ENCODE measurements around the gene CHMP2B.

- no peak for TF ChIP-seq KDM1A (IDR thresholded peaks at IDR 0.05)
- TF ChIP-seq, protein P1, sequence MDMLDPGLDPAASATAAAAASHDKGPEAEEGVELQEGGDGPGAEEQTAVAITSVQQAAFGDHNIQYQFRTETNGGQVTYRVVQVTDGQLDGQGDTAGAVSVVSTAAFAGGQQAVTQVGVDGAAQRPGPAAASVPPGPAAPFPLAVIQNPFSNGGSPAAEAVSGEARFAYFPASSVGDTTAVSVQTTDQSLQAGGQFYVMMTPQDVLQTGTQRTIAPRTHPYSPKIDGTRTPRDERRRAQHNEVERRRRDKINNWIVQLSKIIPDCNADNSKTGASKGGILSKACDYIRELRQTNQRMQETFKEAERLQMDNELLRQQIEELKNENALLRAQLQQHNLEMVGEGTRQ (CRISPR knock-in tag; IDR thresholded peaks at IDR 0.05) = no peak
- TF ChIP-seq HMGXB4 (CRISPR knock-in tag; IDR thresholded peaks at IDR 0.05) = no peak
- TF ChIP-seq, protein P2, sequence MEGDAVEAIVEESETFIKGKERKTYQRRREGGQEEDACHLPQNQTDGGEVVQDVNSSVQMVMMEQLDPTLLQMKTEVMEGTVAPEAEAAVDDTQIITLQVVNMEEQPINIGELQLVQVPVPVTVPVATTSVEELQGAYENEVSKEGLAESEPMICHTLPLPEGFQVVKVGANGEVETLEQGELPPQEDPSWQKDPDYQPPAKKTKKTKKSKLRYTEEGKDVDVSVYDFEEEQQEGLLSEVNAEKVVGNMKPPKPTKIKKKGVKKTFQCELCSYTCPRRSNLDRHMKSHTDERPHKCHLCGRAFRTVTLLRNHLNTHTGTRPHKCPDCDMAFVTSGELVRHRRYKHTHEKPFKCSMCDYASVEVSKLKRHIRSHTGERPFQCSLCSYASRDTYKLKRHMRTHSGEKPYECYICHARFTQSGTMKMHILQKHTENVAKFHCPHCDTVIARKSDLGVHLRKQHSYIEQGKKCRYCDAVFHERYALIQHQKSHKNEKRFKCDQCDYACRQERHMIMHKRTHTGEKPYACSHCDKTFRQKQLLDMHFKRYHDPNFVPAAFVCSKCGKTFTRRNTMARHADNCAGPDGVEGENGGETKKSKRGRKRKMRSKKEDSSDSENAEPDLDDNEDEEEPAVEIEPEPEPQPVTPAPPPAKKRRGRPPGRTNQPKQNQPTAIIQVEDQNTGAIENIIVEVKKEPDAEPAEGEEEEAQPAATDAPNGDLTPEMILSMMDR (IDR thresholded peaks at IDR 0.05 in 2 of 3, conservative IDR thresholded peaks at IDR 0.05 in 1 of 3; ENCODE audit: insufficient read depth in 2 of 3, low read depth in 1 of 3, low read length in 3 of 3) = no peak
These were observed 44.0 kb downstream of the CHMP2B start for GRCh38 chr3:87270908-87271700.

Data from K562 (cell line).